HG03103 (cell line): ENCODE results near the gene HLA-F.
A peak's percentile ranks its signal among the peaks of the same experiment; 100 is the strongest.

ENCODE experiments used
- ATAC-seq: cut with Tn5 transposase; IDR thresholded peaks from one replicate; pipeline ENCODE4 v1.9.1; 2021; ENCODE audit warnings: low read depth; ENCODE audit not compliant: unreplicated experiment

The HLA-F gene

GRCh38 chr6:29742127-29742526 lies 18.9 kb downstream of the HLA-F start:
- ATAC-seq, result no peak

- ATAC-seq, result no peak
Observed at GRCh38 chr6:29743025-29743424, 19.8 kb downstream of the HLA-F start.

- no peak for ATAC-seq
Observed at GRCh38 chr6:29743568-29743967, 20.3 kb downstream of the HLA-F start.

- ATAC-seq, result no peak
Observed at GRCh38 chr6:29744131-29744530, 20.9 kb downstream of the HLA-F start.

GRCh38 chr6:29744621-29745020 lies 21.4 kb downstream of the HLA-F start:
- no peak for ATAC-seq

- ATAC-seq, result no peak
Observed at GRCh38 chr6:29745386-29745785, 22.2 kb downstream of the HLA-F start.

- ATAC-seq, result no peak
Observed at GRCh38 chr6:29745855-29746449, 22.7 kb downstream of the HLA-F start.

- no peak for ATAC-seq
Observed at GRCh38 chr6:29746846-29747687, 23.8 kb downstream of the HLA-F start.

- no peak for ATAC-seq
Observed at GRCh38 chr6:29747688-29748250, 24.5 kb downstream of the HLA-F start.

GRCh38 chr6:29748391-29749307 lies 25.4 kb downstream of the HLA-F start:
- peak; percentile 56 for ATAC-seq

GRCh38 chr6:29749308-29749662 lies 26.1 kb downstream of the HLA-F start:
- ATAC-seq, result peak; percentile 6

- ATAC-seq, result no peak
Observed at GRCh38 chr6:29749668-29750067, 26.4 kb downstream of the HLA-F start.

- ATAC-seq, result no peak
Observed at GRCh38 chr6:29750709-29751108, 27.5 kb downstream of the HLA-F start.

GRCh38 chr6:29751480-29751879 lies 28.2 kb downstream of the HLA-F start:
- no peak for ATAC-seq

- peak; percentile 59 for ATAC-seq
Observed at GRCh38 chr6:29752451-29753308, 29.4 kb downstream of the HLA-F start.

GRCh38 chr6:29753309-29753644 lies 30.0 kb downstream of the HLA-F start:
- no peak for ATAC-seq

GRCh38 chr6:29755295-29755871 lies 32.1 kb downstream of the HLA-F start:
- ATAC-seq, result no peak

- ATAC-seq, result no peak
Observed at GRCh38 chr6:29757282-29757681, 34.0 kb downstream of the HLA-F start.

- ATAC-seq, result no peak
Observed at GRCh38 chr6:29757701-29758293, 34.6 kb downstream of the HLA-F start.
